ENCODE data around the gene HCN1.

- TF ChIP-seq GATA3 (IDR thresholded peaks at IDR 0.05; ENCODE audit: low read depth, low read length) (no peak), GATA2 (IDR thresholded peaks at IDR 0.05; ENCODE audit: low read depth, low read length) (no peak)
These were observed 284.1 kb downstream of the HCN1 start for GRCh38 chr5:45411971-45412612.

Measured in SH-SY5Y (cell line).